GM12873 (cell line): ENCODE data around the gene CDH4.

Experiments used
- TF ChIP-seq, protein P1 (sequence below): IDR thresholded peaks from 2 replicates; pipeline ENCODE4 v1.5.1; 2012; ENCODE audit warnings: low read depth, mild to moderate bottlenecking, moderate library complexity, low read length, control low read depth; ENCODE audit not compliant: insufficient read depth; ENCODE audit errors: missing control alignments

The CDH4 gene

GRCh38 chr20:61699495-61700374 is 447.7 kb downstream of the CDH4 start:
- TF ChIP-seq, protein P1, sequence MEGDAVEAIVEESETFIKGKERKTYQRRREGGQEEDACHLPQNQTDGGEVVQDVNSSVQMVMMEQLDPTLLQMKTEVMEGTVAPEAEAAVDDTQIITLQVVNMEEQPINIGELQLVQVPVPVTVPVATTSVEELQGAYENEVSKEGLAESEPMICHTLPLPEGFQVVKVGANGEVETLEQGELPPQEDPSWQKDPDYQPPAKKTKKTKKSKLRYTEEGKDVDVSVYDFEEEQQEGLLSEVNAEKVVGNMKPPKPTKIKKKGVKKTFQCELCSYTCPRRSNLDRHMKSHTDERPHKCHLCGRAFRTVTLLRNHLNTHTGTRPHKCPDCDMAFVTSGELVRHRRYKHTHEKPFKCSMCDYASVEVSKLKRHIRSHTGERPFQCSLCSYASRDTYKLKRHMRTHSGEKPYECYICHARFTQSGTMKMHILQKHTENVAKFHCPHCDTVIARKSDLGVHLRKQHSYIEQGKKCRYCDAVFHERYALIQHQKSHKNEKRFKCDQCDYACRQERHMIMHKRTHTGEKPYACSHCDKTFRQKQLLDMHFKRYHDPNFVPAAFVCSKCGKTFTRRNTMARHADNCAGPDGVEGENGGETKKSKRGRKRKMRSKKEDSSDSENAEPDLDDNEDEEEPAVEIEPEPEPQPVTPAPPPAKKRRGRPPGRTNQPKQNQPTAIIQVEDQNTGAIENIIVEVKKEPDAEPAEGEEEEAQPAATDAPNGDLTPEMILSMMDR: no peak

DNA sequence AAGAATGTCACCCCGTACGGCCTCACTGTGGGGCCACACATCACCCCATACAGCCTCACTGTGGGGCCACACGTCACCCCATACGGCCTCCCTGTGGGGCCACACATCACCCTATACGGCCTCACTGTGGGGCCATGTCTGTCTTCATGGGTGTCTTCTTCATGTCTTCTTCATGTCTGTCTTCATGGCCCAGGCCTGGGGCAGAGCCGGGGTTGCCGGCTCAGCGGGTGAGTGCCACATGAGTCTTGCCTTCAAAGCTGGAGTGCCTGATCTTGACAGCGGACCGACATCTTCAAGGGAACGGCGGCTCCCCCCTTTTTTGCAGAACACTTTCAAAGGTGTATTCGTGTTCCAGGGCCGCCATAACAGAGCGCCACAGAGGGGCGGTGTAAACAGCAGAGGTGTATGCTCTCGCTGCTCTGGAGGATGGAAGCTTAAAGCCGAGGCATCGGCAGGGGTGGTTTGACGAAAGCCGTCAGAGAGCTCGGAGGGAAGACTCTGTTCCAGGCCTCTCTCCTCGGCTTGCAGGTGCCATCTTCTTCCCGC is 448.6 kb downstream of the CDH4 start:
- TF ChIP-seq, protein P1: no peak

DNA sequence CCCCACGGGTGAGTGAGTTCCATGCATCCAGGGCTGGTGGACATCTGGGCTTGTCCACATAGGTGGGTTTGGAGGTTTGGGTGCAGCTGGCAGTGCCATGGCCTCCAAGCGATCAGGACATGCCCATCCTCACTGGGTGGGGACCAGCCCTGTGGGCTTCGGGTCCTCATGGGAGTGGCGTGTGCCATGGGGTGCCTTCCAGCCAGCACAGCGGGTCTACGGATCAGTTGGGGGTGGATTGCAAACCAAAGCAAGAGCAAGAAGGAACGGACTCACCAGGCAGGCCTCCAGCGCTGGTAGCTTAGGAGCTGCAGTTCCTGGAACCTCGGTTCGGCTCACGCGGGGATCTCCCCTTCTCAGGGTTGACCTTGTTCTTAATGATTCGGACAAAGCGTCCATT is 449.3 kb downstream of the CDH4 start:
- TF ChIP-seq, protein P1: no peak

- TF ChIP-seq, protein P1: no peak
These were observed 449.7 kb downstream of the CDH4 start for GRCh38 chr20:61701802-61702201.

GRCh38 chr20:61702246-61702645 is 450.2 kb downstream of the CDH4 start:
- TF ChIP-seq, protein P1: no peak

DNA sequence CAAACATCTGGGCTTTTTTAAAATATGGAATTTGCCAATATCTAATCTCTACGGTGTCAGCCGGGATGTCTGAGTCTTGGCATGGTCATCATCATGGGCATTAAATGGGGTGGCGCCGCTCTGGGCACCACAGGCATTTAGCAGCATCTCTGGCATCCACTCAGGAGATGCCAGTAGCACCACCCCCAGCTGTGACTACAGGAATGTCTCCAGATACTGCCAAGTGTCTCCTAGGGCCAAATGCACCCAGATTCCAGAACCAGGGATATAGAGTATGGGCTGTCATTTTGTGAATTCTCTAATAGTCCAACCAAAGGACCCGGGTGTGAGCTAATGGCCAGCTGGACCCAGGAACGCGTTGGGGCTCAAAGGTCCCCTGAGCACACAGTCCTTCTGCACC is 452.6 kb downstream of the CDH4 start:
- TF ChIP-seq, protein P1: no peak

- TF ChIP-seq, protein P1: no peak
These were observed 453.6 kb downstream of the CDH4 start for GRCh38 chr20:61705386-61706258.
